GM19023 (cell line): ENCODE data around the gene ACTR3C.
A peak's percentile ranks its signal among the peaks of the same experiment; 100 is the strongest.

Experiments
- ATAC-seq: cut with Tn5 transposase; IDR thresholded peaks from one replicate; pipeline ENCODE4 v1.9.1; 2021; ENCODE audit warnings: mild to moderate bottlenecking, moderate library complexity; ENCODE audit not compliant: unreplicated experiment

The ACTR3C gene

GRCh38 chr7:150337179-150337578, 13.8 kb upstream of the ACTR3C start:
- no peak for ATAC-seq

GRCh38 chr7:150336746-150337145, 13.4 kb upstream of the ACTR3C start:
- no peak for ATAC-seq

- ATAC-seq: no peak
Measured at GRCh38 chr7:150335774-150336112, 12.4 kb upstream of the ACTR3C start.

- no peak for ATAC-seq
Measured at GRCh38 chr7:150335108-150335773, 11.9 kb upstream of the ACTR3C start.

- no peak for ATAC-seq
Measured at GRCh38 chr7:150334108-150334507, 10.8 kb upstream of the ACTR3C start.

- ATAC-seq: no peak
Measured at GRCh38 chr7:150333659-150334058, 10.3 kb upstream of the ACTR3C start.

- ATAC-seq: no peak
Measured at GRCh38 chr7:150332852-150333635, 9.7 kb upstream of the ACTR3C start.

GRCh38 chr7:150330211-150330885, 7.0 kb upstream of the ACTR3C start:
- no peak for ATAC-seq

- ATAC-seq: no peak
Measured at GRCh38 chr7:150329331-150330120, 6.2 kb upstream of the ACTR3C start.

GRCh38 chr7:150327308-150327707, 4.0 kb upstream of the ACTR3C start:
- ATAC-seq: no peak

- ATAC-seq: no peak
Measured at GRCh38 chr7:150326657-150327268, 3.4 kb upstream of the ACTR3C start.

GRCh38 chr7:150325901-150326300, 2.6 kb upstream of the ACTR3C start:
- ATAC-seq: no peak

- no peak for ATAC-seq
Measured at GRCh38 chr7:150325110-150325611, 1.8 kb upstream of the ACTR3C start.

GRCh38 chr7:150324373-150324961, 1.1 kb upstream of the ACTR3C start:
- ATAC-seq: no peak

GRCh38 chr7:150323682-150324372, 482 bp upstream of the ACTR3C start:
- peak; percentile 13 for ATAC-seq

- no peak for ATAC-seq
Measured at GRCh38 chr7:150322114-150322832, 1.1 kb downstream of the ACTR3C start.

GRCh38 chr7:150321788-150322113, 1.6 kb downstream of the ACTR3C start:
- ATAC-seq: no peak

GRCh38 chr7:150317748-150318444, 5.4 kb downstream of the ACTR3C start:
- no peak for ATAC-seq
